ENCODE measurements around the gene TP53BP1. TPM values are rescaled to one million over a fixed set of nuclear protein-coding genes. Genes with fewer than 3 reads are reported as not detected.

The TP53BP1 gene
- total and polyA plus RNA-seq, 11 donors, result 7.4 to 34.4 (median 27.4) TPM

GRCh38 chr15:43473885-43474284, 19.1 kb downstream of the TP53BP1 start:
- ATAC-seq (no peak), DNase-seq (no peak)
- peaks cover 0 to 100% (median 94%) of the 10 kb centered on the region in 9 donors for H3K36me3 ChIP-seq
- H3K27ac ChIP-seq, result no peak overlapping the region
- WGBS, 4 donors, result 97 to 99% (median 98%) methylated on average over 13 to 25 of the region's 25 CpGs
- H3K4me1 ChIP-seq, result no peaks in the 10 kb centered on the region
- H3K27me3 ChIP-seq, result no peaks in the 10 kb centered on the region
- H3K4me3 ChIP-seq, result no peak overlapping the region
- TF ChIP-seq CTCF (IDR thresholded peaks at IDR 0.05) (no peak), POLR2A (IDR thresholded peaks at IDR 0.05) (no peak)
- no peaks in the 10 kb centered on the region for H3K9me3 ChIP-seq
- intact Hi-C loops (cut with DNase I), result loop anchor here in 1 of 10 donors (10.0 kb wide), 1 partner anchor 51 kb away; no protein-coding TSS in a partner anchor

DNA sequence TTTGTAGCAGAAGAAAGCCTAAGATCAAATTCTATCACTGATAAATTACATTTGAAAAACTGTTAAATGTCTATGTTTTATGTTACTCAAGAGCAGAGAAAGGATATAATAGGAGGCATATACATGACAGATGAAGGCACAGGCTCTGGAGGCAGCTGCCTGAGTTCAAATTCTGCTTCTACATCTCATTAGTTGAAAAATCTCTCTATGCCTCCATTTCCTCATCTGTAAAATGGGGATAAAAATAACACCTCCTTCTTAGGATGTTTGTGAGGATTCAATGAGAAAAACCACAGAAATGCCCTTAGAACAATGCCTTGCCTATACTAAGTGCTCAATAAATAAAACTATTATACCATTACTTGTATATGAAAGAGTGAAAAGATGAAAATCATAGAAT, 21.0 kb downstream of the TP53BP1 start:
- no peak overlapping the region for H3K4me3 ChIP-seq
- intact Hi-C loops (cut with DNase I), result loop anchor here in 1 of 10 donors (10.0 kb wide), 1 partner anchor 53 kb away; no protein-coding TSS in a partner anchor
- DNase-seq (no peak), ATAC-seq (no peak)
- peaks cover 0 to 100% (median 85%) of the 10 kb centered on the region in 9 donors for H3K36me3 ChIP-seq
- H3K27ac ChIP-seq, result no peak overlapping the region
- TF ChIP-seq CTCF (IDR thresholded peaks at IDR 0.05) (no peak), POLR2A (IDR thresholded peaks at IDR 0.05) (no peak)
- no peaks in the 10 kb centered on the region for H3K9me3 ChIP-seq
- no peaks in the 10 kb centered on the region for H3K27me3 ChIP-seq
- no peaks in the 10 kb centered on the region for H3K4me1 ChIP-seq

DNA sequence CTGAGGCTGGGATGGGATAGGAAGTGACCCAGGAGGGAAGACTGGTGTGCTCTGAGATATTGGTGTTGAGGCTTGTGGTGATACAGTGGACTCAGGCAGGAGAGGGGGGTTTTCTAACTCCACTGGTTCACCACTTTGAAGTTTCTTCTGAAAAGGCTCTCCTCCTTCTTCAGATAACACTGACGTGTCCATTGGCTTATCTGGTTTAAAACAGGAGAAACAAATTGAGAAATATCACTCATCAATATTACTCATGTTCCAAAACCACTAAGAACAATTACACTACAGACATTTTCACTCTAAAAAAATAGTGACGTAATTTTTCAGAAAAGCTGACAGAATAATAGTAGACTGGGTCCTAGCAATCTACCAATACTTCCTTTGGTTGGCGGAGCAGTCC, 23.1 kb downstream of the TP53BP1 start:
- no peak for DNase-seq
- 85 to 90% (median 88%) methylated on average over 3 of the region's 3 CpGs for WGBS, 4 donors
- H3K36me3 ChIP-seq, result peaks cover 0 to 100% (median 74%) of the 10 kb centered on the region in 9 donors
- no peaks in the 10 kb centered on the region for H3K27me3 ChIP-seq
- TF ChIP-seq CTCF (IDR thresholded peaks at IDR 0.05), result no peak
- TF ChIP-seq POLR2A (IDR thresholded peaks at IDR 0.05), result no peak
- no peak for ATAC-seq
- intact Hi-C loops (cut with DNase I), result loop anchor here in 1 of 10 donors (10.0 kb wide), 1 partner anchor 55 kb away; no protein-coding TSS in a partner anchor
- H3K4me3 ChIP-seq, result no peak overlapping the region
- no peak overlapping the region for H3K27ac ChIP-seq
- H3K9me3 ChIP-seq, result no peaks in the 10 kb centered on the region
- H3K4me1 ChIP-seq, result peaks cover 0 to 8% (median 0%) of the 10 kb centered on the region in 12 donors

DNA sequence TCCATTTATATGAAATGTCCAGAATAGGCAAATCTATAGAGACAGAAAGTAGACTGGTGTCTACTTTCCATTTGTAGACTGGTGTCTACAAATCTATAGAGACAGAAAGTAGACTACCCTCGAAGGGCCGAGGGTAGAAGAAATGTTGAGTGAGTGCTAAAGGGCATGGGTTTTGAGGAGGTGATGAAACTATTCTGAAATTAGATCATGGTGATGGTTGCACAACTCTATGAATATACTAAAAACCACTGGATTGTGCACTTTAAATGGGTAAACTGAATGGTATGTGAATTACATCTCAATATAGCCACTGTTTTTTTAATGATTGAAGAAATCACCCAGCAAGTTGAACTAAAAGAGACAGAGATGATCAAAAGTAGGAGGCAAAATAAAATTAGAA, 27.9 kb downstream of the TP53BP1 start:
- H3K27ac ChIP-seq, result no peak overlapping the region
- no peaks in the 10 kb centered on the region for H3K9me3 ChIP-seq
- intact Hi-C loops (cut with DNase I), result no loop called here
- no peak for ATAC-seq
- no peak overlapping the region for H3K4me3 ChIP-seq
- 66 to 92% (median 87%) methylated on average over 2 of the region's 2 CpGs for WGBS, 4 donors
- H3K27me3 ChIP-seq, result no peaks in the 10 kb centered on the region
- TF ChIP-seq CTCF (IDR thresholded peaks at IDR 0.05) (no peak), POLR2A (IDR thresholded peaks at IDR 0.05) (no peak)
- peaks cover 0 to 97% (median 51%) of the 10 kb centered on the region in 9 donors for H3K36me3 ChIP-seq
- peaks cover 0 to 10% (median 0%) of the 10 kb centered on the region in 12 donors for H3K4me1 ChIP-seq
- DNase-seq, result no peak

All from heart left ventricle (tissue), 16 donors.